HG02870 (cell line): ENCODE data around the gene SLC13A2.

Source experiments
- ATAC-seq: cut with Tn5 transposase; IDR thresholded peaks from one replicate; pipeline ENCODE4 v1.9.1; 2021; ENCODE audit warnings: mild to moderate bottlenecking, moderate library complexity; ENCODE audit not compliant: unreplicated experiment

Gene SLC13A2

DNA sequence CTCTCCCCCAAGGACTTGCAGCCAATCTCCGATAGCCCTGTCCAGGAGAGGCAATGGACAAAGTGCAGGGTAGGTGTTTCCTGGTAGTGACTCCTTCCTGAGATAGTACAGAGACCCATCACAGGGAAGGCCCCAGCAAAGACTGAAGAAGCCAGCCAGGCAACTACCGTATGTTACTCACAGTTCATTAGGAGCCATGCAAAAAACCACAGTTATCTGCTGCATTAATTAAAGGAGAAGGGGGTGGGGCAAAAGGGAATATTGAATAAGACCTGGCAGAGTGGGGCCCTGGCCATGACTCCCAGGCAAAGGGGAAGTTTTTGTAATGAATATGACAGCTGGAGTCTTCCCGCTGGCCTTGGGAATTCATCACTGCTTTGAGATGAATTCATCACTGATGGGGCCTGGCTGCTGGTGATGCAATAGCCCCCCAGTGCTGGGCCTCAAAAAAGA is 2.5 kb upstream of the SLC13A2 start:
- no peak for ATAC-seq

DNA sequence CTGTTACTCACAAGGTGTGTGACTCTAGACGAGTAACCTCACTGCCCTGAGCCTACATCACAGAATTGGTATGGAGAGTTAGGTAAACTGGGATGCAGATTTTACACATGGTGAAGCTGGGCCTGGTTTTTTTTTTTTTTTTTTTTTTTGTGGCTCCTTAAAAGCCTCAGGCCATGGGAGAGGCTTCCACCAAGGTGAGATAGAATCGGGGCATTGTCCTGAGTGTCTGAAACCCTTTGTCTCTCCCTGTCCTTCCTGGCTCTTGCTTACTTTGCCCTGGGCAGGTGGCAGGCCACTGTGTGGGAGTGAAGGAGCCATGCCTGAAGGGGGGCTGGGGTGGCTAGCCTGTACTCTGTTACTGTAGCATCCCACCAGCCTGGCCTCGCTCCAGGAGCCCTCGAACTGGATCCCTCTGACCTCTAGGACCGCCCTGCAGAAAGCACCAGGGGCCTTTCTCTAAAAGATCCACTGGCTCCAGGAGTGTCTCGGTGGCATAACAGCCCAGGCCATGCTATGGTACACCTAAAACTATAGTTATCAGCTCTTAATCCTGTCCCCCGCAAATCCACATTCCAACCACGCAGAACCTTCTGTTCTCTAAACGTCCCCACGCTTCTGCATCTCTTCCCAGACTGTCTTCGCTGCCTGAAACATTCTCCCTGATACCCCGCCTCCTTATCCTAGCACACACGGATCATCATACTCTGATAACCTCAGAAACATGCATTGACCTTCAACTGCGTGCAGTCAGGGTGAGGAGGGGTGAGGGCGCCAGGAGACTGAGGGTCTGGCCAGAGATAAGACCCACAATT is 1.7 kb upstream of the SLC13A2 start:
- no peak for ATAC-seq

DNA sequence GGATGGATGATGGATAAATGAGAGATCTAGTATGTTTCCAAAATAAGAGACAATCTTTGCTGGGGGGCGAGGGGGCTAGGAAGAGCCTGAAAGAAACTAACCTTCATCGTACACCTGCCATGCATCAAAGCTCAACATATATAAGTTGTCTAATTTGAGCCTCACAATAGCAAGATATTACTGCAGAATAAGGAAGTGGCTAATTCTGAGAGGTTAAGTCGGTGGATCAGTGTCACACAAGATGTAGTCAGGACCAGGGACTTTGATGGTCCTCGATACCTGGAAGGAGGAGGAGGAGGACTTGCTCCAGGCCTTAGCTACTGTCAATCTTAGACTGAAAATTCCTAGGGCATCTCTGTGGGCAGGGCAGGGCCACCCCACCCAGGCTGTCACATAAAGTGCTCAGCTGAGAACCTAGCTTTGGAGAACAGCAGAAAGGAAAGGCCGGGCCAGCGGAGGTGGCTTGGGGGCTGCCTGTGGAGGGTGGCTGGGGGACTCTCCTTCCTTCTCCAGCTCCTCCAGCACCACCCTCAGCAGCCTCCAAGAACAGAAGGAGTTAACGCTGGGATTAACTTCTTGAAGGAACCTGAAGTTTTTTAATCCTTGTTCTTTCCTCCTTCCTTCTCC is 460 bp upstream of the SLC13A2 start:
- ATAC-seq, result no peak

DNA sequence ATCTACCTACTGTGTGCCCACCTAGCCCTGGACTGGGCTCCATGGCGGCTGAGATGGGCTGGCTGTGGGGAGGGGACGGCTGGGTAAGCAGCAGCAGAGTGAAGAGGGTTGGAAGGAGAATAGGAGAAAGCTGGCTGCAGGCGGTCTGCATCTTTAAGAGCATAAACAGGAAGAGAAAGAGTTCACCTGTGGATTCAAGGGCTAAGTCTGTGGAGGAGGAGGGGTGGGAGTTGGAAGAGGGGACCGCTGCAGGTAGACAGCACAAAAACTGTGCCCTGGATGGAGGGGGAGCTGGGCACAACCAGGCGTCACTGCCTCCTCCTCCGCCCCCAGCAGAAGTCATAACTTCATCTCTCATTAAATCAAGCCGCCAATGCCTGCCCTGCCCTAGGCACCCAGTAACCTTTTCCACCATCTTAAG is 677 bp downstream of the SLC13A2 start:
- ATAC-seq, result no peak

DNA sequence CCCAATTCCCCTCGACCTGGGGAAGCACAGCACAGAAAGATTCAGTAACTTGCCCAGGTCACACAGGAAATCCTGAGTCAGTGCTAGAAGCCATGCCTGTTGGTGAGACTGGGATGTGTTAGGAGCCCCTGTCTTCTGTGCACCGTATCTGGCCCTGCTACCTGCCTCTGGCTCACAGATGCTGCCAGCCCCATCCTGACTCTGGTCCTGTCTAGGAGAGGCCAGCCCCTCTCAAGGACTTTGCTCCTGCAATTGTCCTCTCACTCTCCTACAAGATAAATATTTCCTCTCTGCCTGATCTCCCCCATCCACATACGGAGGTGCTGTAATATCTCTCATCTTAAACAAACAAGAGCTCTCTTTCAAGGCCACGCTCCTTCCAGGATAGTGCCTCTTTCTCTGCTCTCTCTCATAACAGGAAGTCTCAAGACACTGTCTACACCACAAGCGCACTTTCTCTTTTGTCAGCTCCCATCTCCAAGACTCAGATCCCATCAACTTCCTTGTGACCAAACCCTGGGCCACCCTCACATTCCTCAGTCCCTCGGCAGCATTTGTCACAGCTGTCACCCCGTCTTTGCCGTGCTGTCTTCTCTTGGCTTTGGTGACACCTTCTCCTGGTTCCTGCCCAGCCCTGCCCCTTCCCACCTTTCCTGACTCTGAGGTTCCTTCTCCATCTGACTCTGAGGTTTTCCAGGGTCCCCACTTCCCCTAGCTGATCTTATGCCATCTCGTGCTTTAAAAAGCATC is 1.9 kb downstream of the SLC13A2 start:
- ATAC-seq, result no peak

DNA sequence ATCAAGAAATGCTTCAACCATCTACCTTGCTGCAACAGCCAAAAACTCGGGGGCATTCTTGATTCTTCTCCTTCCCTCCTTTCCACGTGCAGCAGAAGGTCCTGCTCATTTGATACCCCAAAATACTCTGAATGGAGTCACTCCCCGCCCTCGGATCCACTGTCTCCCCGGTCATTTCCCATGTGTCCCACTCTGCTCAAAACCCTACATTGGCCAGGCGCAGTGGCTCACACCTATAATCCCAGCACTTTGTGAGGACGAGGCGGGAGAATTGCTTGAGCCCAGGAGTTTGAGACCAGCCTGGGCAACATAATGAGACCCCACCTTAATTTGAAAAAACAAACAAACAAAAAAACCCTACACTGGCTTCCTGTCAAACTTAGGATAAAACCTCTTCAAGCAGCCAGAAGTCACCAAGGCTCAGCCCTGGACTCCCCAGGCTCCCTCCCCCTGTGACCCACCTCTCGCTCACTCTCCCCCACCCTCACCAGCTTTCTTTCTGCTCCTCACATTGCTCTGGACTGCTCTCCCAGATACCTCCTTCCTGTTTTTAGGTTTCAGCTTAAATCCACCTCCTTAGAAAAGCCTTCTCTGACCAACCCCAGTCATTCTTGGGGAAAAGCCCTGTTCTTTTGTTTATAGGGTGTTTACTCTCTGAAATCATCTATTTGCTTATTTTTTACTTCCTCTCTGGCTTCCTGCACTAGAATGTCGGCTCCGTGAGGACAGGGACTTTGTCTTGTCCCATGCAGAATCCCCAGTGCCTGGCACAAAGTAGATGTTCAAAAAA is 2.8 kb downstream of the SLC13A2 start:
- no peak for ATAC-seq

DNA sequence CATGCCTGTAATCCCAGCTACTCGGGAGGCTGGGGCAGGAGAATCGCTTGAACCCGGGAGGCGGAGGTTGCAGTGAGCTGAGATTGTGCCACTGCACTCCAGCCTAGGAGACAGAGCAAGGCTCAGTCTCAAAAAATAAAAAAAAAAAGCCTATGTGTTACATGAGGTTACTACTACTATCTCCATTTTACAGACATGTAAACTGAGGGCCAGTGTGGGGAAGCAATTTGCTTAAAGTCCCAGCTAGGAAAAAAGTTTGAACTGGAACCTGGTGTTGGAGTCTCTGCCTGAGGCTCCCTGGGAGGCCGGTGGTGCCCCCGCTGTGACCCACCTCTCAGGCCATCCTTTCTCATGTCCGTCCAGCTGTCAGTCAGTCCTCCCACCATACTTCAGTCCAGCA is 4.5 kb downstream of the SLC13A2 start:
- no peak for ATAC-seq

DNA sequence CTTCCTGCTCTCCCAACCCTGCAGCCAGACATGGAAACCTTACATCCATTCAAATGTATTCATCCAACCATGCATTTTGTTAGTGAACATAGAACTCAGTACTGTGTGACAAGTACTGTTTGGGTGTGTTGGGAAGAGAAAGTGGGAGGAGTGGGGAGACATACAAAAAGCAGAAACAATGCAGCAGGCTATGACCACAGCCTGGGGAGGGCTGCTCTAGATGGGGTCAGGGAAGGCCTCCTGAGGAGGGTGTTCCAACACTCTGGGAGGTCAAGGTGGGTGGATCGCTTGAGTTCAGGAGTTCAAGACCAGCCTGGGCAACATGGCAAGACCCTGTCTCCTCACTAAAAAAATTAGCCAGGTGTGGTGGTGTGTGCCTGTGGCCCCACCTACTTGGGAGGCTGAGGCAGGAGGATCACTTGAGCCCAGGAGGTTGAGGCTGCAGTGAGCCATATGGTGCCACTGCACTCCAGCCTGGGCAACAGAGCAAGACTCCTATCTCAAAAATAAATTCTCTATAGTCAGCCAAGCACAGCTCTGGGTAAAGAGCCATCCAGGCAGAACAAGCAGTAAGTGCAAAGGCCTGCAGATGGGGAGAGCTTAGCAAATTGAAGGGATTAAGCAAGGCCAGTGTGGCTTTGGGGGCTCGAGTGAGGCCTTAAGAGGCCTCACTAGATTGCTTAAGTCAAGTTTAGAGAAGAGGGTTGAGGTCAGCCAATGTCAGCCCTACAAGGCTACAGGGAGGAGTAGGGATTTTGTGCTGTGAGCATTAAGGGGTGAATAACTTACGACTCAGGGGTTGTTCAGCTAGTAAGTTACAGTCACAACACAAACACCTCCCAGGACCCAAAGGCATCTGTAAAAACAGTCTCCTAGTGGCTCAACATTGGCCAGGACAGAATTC is 5.5 kb downstream of the SLC13A2 start:
- no peak for ATAC-seq

DNA sequence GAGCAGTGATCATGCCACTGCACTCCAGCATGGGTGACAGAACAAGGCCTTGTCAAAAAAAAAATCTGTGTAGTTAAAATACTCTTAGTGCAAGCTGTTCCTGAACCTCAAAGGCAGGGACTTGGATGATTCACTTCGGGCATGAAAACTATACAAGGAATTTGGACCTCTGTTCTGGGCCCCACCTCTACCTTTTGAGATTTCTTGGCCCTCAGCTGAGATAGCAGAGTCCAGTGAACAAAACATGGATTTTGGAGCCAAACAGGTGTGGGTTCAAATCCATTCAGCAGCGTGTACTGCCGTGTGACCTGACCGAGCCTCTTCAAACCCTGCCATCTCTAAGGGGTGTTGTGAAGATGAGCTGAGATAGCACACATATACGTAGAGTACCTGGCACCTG is 6.8 kb downstream of the SLC13A2 start:
- no peak for ATAC-seq

DNA sequence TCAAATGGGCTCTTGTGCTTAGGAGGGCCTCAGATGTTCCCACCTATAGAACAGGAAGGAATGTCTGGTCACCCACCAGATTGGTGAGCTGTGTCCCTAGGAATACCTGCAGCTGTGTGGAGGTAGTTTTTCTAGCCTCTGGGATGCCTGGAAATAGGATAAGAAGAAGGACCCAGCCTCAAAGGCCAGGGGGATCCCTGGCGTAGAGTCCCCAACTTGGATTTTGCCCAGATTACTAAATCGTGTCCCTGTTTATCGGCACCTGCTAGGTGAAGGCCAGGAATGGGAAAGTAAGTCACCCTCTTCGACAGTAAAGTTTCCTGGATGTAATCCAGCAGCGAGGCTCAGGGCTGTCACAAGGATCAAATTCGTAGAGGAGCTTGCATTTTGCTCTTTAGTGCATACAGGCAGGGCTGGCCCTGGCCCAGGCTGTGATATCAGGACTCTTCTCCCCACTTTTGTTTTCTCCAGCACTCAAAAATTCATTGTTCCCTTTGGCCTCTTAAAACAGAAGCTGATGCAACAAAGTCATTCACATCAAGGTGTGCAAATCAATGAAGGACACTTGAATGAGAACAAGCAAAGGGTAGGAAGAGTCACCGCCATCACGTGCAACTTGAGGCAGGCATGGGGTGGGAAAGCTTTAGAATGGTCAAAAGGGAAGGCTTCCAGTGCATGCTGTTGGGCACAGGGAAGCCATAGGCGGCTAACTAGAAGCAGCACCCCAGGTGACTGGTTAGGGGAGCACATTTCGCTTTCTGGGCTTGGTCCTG is 7.5 kb downstream of the SLC13A2 start:
- ATAC-seq, result no peak

DNA sequence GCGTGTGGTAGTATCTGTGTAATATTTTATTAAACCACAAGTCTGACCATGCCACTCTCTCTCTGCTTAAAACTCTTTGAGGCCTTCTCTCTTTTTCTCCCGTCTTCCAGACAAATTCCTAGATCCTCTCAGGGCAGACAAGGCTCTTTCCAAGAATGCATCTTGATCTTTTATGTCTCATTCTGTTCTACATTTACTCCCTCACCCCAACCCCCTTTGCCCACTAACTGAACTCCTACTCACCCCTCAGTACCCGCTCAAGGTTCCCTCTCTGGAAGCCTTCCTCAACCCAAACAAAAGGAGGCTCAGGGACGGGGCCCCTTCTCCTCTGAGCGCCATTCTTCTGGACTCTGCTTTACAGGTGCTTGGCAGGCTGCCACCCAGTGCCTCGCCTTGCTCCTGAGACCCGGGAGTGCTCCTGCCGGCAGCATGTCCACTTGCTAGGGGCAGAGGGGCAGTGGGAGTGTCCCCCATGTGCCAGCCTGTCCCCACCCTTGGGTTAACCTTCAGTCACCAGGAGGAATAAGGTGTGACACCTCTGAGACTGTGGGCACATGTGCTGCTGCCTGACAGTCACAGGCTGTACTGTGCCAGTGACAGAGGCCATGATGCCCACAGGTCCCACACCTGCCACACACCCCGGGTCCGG is 9.2 kb downstream of the SLC13A2 start:
- no peak for ATAC-seq

DNA sequence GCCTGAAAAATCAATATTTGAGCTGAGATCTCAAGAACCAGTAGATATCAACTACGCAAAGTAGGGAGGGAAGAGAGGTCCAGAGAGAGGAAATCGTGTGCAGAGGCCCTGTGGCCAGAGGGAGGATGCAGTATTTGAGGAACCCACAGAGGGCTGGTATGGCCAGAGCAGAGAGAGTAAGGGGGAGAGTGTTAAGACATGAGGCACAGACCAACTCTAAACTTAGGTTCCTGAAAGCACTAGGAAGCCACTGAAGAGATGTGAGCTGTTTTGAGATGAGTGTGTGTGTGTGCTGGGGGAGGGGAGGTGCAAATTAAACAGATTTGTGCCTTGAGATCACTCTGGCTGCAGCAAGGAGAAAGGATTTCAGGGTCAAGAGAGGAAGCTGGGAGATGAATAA is 10.9 kb downstream of the SLC13A2 start:
- peak; percentile 90 for ATAC-seq

DNA sequence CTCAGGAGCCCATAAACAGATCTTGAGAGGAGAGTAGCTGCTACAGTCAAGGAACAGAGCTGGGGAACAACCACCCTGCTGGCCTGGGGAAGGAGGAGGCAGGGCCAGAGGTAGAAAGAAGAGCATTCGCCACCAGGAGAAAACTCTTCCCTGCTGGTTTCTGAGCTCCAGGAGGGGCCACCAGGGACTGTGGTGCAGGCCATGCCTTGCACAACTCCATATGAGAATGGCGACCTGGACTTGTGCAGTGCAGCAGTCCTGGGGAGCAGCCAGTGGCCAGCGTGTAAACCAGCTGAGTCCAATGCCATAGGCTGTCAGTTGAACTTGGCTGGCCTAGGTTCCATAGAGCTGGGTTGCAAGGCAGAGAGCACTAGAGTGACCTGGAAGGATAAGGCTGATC is 11.6 kb downstream of the SLC13A2 start:
- ATAC-seq, result no peak

DNA sequence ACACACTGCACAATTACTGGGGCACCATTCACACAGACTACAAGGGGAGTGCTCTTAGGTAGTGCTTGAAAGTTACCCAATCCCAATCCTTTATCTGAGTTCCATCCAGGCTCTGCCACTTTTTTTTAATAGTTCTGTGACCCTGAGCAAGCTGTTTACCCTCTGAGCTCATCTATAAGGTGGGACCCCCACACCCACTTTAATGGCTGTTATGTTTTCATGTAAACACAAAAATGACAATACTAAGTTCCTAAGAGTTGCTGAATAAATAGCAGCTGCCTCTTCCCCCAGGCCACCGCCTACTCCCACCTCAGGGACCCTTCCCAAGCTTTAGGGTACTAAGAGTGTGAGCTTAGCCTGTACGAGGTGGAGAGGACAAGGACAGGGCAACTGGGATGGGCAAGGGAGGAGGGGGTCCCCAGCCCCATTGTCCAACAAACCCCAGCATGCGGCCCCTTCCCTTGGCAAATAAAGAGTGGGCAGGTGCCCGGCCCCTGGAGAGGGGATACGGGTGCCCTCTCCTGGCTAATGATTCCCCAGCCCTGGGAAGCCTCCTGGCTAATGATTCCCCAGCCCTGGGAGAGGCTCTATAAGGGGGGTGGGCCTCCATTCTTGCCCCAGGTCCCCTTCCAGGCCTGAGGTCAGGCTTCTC is 14.6 kb downstream of the SLC13A2 start:
- ATAC-seq, result no peak

DNA sequence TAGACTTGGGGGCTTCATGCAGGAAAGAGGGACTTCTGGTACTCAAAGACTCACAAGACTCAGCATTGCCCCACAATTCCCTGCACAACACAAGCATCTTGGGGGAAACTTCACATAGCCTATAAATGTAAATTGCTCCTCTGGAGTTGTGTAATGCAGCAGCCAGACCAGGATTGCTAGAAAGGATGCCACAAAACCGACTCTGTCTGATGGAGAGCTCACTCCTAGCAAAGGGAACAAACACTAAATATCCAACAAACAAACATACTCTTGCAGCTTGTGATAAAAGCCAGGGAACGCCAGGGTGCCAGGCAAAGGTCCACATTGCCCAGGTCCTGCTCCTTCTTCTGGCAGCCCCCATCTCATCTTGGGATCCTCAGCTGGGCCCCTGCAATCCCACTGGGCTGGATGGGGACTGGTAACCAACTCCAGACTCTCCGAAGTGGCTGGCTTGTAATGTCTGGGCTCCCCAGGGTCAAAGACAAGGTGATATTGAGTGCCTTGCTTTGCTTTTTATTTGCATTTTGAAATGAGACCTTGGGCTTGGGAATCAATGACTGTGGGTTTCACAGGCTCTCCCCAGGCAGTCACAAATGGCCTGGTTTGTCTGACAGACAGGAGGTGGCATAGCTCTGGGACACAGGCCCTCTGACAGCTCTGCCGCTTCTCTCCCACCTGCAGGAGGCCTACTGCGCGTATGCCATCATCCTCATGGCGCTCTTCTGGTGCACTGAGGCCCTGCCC is 15.3 kb downstream of the SLC13A2 start:
- no peak for ATAC-seq

DNA sequence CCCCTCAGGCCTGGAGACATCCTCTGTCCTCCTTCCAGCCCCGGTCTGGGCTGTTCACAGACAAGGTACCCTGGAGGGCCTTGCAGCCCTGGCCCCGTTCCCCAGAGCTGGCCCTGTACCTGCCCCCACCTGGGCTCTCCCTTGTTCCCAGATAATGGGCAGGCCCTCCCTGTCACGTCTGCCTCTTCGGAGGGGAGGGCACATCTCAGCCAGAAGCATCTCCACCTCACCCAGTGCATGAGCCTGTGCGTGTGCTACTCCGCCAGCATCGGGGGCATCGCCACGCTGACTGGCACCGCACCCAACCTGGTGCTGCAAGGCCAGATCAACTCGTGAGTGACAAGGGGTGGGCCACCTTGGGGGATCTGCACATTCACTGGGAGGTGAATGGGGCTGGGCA is 17.8 kb downstream of the SLC13A2 start:
- no peak for ATAC-seq

DNA sequence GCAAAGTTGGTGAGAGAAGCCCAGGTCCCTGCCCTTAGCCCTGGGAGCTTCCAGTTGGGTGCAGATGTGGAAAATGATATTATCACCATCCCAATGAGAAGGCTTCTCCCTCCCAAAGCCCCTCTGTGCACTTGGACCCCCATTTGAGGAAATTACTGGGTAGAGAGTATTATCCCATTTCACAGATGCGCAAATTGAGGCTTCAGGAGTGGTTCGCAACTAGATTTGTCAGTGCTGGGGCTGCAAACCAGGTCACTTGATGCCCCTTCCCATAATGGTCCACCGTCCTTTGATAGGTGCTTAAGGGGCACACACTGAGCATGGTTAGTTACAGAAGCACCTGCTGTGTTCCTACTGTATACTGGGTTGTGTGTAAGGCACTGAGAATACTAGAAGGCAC is 18.4 kb downstream of the SLC13A2 start:
- ATAC-seq, result no peak
